SK-N-SH treated with all-trans-retinoic acid at 6 μM for 48 hours (cell line): ENCODE data around the gene MRPS27.

Experiments used
- ATAC-seq: fragments of 200-7000 bp; cut with Tn5 transposase; 3 replicates; pipeline ENCODE4 v1.9.1; 2020; ENCODE audit warnings: mild to moderate bottlenecking, moderate library complexity
- ARNTL ChIP-seq: fragments of 450-650 bp; formaldehyde crosslinking; IDR thresholded peaks from 2 replicates; pipeline ENCODE4 v1.5.0; 2020; ENCODE audit warnings: low read depth, mild to moderate bottlenecking, moderate library complexity, borderline replicate concordance
- ESRRG ChIP-seq: fragments of 250-450 bp; sonication (Bioruptor Pico); IDR thresholded peaks from 2 replicates; pipeline ENCODE4 v1.6.1; 2021; ENCODE audit warnings: mild to moderate bottlenecking
- GLIS3 ChIP-seq: fragments of 250-450 bp; sonication (Bioruptor Pico); IDR thresholded peaks from 2 replicates; pipeline ENCODE4 v1.5.0; 2020; ENCODE audit warnings: mild to moderate bottlenecking, moderate library complexity
- ISL1 ChIP-seq: fragments of 250-450 bp; sonication (Bioruptor Pico); IDR thresholded peaks from 2 replicates; pipeline ENCODE4 v2.1.2; 2022; ENCODE audit warnings: mild to moderate bottlenecking, moderate library complexity
- OSR1 ChIP-seq: fragments of 250-450 bp; sonication (Bioruptor Pico); IDR thresholded peaks from 2 replicates; pipeline ENCODE4 v1.8.0; 2022; ENCODE audit warnings: moderate library complexity, mild to moderate bottlenecking, inconsistent platforms
- PPARA ChIP-seq: fragments of 250-450 bp; sonication (Bioruptor Pico); IDR thresholded peaks from 2 replicates; pipeline ENCODE4 v1.5.0; 2020; ENCODE audit warnings: mild to moderate bottlenecking, borderline replicate concordance
- RARB ChIP-seq: fragments of 250-450 bp; sonication (Bioruptor Pico); IDR thresholded peaks from 2 replicates; pipeline ENCODE4 v1.8.0; 2021; ENCODE audit warnings: mild to moderate bottlenecking, moderate library complexity
- TCF4 ChIP-seq: fragments of 250-450 bp; sonication (Bioruptor Pico); IDR thresholded peaks from 2 replicates; pipeline ENCODE4 v1.8.0; 2021; ENCODE audit warnings: mild to moderate bottlenecking, moderate library complexity, borderline replicate concordance
- TOX ChIP-seq: fragments of 250-450 bp; sonication (Bioruptor Pico); IDR thresholded peaks from 2 replicates; pipeline ENCODE4 v1.8.0; 2021; ENCODE audit warnings: mild to moderate bottlenecking, moderate library complexity, borderline replicate concordance
- ZC3H10 ChIP-seq: fragments of 250-450 bp; sonication (Bioruptor Pico); IDR thresholded peaks from 2 replicates; pipeline ENCODE4 v1.5.1; 2021; ENCODE audit warnings: mild to moderate bottlenecking, moderate library complexity
- ZFP3 ChIP-seq: fragments of 250-450 bp; sonication (Bioruptor Pico); IDR thresholded peaks from 2 replicates; pipeline ENCODE4 v1.5.0; 2020; ENCODE audit warnings: mild to moderate bottlenecking, moderate library complexity
- ZFP30 ChIP-seq: fragments of 450-650 bp; formaldehyde crosslinking; IDR thresholded peaks from 2 replicates; pipeline ENCODE4 v1.5.0; 2022; ENCODE audit warnings: mild to moderate bottlenecking, moderate library complexity
- ZNF565 ChIP-seq: fragments of 450-650 bp; formaldehyde crosslinking; conservative IDR thresholded peaks from 2 replicates; pipeline ENCODE4 v1.5.0; 2020; ENCODE audit warnings: low read depth, mild to moderate bottlenecking, moderate library complexity
- ZNF70 ChIP-seq: fragments of 450-650 bp; formaldehyde crosslinking; IDR thresholded peaks from 2 replicates; pipeline ENCODE4 v1.5.0; 2020; ENCODE audit warnings: mild to moderate bottlenecking, moderate library complexity
- ZNF8 ChIP-seq: fragments of 450-650 bp; formaldehyde crosslinking; IDR thresholded peaks from 2 replicates; pipeline ENCODE4 v1.5.0; 2020; ENCODE audit warnings: mild to moderate bottlenecking, moderate library complexity
- TF ChIP-seq, protein P1 (sequence below): fragments of 250-450 bp; sonication (Bioruptor Pico); IDR thresholded peaks from 2 replicates; pipeline ENCODE4 v1.5.0; 2020; ENCODE audit warnings: mild to moderate bottlenecking, moderate library complexity
- TF ChIP-seq, protein P2 (sequence below): fragments of 250-450 bp; sonication (Bioruptor Pico); IDR thresholded peaks from 2 replicates; pipeline ENCODE4 v1.8.0; 2020; ENCODE audit warnings: mild to moderate bottlenecking, moderate library complexity, borderline replicate concordance
- TF ChIP-seq, protein P3 (sequence below): fragments of 250-450 bp; sonication (Bioruptor Pico); IDR thresholded peaks from 2 replicates; pipeline ENCODE4 v1.8.0; 2021; ENCODE audit warnings: low read depth, mild to moderate bottlenecking, moderate library complexity, borderline replicate concordance

The MRPS27 gene

DNA sequence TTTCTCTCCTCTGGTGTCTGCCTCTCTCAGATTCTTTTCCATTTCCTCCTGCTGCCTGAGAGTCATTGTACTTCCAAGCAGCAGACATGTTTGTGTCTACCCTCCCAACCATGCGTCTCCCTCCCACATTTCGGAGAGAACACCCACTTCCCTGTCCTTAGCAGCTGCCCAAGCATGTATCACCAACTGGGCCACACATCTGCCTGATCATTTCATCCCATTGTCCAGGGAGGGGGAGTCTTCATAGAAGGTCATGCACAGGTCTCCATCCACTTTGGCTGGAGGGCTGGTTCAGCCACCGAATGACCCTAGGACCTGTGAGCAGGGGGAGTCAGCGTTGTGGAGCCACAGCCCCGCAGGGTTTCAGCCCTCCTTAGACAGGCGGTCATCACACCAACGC, 137.4 kb downstream of the MRPS27 start:
- no peak for TF ChIP-seq TOX (CRISPR knock-in tag)
- TF ChIP-seq ESRRG: no peak
- no peak for TF ChIP-seq RARB (CRISPR knock-in tag)
- TF ChIP-seq ZNF70: no peak
- TF ChIP-seq, protein P1, sequence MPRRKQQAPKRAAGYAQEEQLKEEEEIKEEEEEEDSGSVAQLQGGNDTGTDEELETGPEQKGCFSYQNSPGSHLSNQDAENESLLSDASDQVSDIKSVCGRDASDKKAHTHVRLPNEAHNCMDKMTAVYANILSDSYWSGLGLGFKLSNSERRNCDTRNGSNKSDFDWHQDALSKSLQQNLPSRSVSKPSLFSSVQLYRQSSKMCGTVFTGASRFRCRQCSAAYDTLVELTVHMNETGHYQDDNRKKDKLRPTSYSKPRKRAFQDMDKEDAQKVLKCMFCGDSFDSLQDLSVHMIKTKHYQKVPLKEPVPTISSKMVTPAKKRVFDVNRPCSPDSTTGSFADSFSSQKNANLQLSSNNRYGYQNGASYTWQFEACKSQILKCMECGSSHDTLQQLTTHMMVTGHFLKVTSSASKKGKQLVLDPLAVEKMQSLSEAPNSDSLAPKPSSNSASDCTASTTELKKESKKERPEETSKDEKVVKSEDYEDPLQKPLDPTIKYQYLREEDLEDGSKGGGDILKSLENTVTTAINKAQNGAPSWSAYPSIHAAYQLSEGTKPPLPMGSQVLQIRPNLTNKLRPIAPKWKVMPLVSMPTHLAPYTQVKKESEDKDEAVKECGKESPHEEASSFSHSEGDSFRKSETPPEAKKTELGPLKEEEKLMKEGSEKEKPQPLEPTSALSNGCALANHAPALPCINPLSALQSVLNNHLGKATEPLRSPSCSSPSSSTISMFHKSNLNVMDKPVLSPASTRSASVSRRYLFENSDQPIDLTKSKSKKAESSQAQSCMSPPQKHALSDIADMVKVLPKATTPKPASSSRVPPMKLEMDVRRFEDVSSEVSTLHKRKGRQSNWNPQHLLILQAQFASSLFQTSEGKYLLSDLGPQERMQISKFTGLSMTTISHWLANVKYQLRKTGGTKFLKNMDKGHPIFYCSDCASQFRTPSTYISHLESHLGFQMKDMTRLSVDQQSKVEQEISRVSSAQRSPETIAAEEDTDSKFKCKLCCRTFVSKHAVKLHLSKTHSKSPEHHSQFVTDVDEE (CRISPR knock-in tag): no peak
- TF ChIP-seq PPARA (CRISPR knock-in tag): no peak
- no peak for TF ChIP-seq ARNTL (CRISPR knock-in tag)
- no peak for TF ChIP-seq ZNF8
- no peak for TF ChIP-seq ZNF565 (CRISPR knock-in tag)
- TF ChIP-seq GLIS3 (CRISPR knock-in tag): no peak
- TF ChIP-seq TCF4: no peak
- no peak for TF ChIP-seq ISL1
- TF ChIP-seq OSR1: no peak
- TF ChIP-seq ZFP3 (CRISPR knock-in tag): no peak
- TF ChIP-seq, protein P2, sequence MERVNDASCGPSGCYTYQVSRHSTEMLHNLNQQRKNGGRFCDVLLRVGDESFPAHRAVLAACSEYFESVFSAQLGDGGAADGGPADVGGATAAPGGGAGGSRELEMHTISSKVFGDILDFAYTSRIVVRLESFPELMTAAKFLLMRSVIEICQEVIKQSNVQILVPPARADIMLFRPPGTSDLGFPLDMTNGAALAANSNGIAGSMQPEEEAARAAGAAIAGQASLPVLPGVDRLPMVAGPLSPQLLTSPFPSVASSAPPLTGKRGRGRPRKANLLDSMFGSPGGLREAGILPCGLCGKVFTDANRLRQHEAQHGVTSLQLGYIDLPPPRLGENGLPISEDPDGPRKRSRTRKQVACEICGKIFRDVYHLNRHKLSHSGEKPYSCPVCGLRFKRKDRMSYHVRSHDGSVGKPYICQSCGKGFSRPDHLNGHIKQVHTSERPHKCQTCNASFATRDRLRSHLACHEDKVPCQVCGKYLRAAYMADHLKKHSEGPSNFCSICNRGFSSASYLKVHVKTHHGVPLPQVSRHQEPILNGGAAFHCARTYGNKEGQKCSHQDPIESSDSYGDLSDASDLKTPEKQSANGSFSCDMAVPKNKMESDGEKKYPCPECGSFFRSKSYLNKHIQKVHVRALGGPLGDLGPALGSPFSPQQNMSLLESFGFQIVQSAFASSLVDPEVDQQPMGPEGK (CRISPR knock-in tag): no peak
- ATAC-seq: no peak

DNA sequence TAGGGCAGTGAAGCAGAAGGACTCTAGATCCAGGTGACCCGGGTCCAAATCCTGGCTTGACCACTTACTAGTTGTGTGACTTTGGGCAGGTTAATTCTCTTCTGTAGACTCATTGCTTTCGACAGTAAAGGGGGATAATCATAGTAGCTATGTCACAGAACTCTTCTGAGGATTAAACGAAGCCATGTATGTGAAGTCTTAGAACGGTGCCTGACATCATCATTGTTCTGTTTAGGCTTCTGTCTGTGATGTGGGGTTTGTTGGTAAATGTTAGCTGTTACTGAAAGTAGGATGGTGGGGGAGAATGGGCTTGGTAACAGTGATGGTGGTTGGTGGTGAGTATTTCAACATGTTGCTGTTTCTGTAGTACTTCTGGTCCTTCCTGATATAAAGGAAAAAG, 139.1 kb downstream of the MRPS27 start:
- no peak for TF ChIP-seq TOX (CRISPR knock-in tag)
- TF ChIP-seq, protein P3, sequence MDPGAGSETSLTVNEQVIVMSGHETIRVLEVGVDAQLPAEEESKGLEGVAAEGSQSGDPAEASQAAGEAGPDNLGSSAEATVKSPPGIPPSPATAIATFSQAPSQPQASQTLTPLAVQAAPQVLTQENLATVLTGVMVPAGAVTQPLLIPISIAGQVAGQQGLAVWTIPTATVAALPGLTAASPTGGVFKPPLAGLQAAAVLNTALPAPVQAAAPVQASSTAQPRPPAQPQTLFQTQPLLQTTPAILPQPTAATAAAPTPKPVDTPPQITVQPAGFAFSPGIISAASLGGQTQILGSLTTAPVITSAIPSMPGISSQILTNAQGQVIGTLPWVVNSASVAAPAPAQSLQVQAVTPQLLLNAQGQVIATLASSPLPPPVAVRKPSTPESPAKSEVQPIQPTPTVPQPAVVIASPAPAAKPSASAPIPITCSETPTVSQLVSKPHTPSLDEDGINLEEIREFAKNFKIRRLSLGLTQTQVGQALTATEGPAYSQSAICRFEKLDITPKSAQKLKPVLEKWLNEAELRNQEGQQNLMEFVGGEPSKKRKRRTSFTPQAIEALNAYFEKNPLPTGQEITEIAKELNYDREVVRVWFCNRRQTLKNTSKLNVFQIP (CRISPR knock-in tag): no peak
- TF ChIP-seq ZFP30: no peak
- no peak for TF ChIP-seq ISL1
- TF ChIP-seq OSR1: no peak
- TF ChIP-seq ZC3H10: no peak
- no peak for TF ChIP-seq RARB (CRISPR knock-in tag)
- no peak for TF ChIP-seq ZNF8
- TF ChIP-seq, all 23 proteins: peak for 0

DNA sequence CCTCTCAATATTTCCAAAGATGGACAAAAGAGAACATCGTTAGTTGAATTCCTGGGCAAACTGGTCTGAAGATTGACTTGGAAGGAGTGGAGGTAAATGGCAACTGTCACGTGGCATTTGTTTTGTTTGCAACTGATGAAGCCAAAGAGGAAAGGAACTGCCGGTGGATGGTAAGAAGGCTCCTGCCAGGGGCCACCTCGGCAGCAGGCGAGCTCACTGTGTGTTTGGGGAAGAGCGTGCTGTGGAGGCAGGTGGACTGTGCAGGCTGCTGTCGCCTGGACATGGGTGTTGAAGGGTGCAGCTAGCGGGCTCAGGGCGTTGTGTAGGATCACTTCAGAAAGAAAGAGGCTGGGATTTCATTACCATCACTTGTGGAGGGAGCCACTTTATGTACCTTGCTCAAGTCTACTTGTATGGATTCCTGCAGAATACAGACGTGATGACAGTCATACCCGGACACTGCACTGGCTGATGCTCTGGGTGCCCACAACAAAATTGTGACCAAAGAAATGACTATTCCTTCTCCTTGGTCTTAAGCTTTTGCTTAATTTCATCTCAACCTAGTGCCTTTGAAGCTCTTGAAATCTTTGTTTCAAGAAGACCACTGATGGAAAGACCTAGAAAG, 140.1 kb downstream of the MRPS27 start:
- TF ChIP-seq OSR1 (no peak), ZNF70 (no peak), TOX (CRISPR knock-in tag) (no peak), ZFP30 (no peak)
- peak; percentile 4 for ATAC-seq

More for the DNA sequence above, 139.1 kb downstream of the MRPS27 start:
- ATAC-seq: no peak

DNA sequence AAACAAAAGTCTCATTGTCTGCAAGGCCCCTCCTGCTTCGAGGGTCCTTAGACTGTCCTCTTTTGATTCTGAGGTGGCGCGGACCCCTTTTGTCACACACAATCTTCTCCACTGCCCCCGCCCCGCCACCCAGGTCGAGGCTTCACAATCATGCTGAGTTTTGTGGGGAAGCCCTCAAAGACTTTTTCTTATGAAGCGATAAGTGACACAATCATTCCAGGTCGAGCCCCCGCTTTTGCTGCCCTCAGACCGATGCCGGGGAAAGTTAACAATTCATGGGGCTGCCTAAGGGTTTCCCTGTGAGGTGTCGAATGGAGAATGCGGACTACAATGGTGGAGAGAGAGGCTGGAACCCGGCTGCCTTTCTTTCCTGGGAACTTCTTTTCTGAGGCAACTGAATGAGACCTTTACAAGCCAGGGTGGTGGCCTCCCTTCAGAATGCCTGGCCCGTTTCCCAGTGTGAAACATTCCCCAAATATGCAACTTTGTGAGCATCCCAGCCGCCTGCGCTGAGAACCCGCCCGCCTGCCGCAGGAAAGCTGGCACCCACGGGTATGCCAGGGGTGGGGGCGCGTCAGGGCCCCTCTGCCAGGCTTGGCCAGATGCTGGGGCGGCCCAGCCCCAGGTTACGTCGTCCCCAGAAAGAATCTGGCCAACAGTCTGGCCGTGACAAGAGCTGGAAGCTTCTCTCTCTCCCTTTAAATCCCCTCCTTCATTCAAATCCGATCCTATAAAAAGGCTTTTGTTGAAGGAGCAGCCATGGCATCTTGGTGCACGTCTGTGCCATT, 140.8 kb downstream of the MRPS27 start:
- 0 out of 2 replicates have a peak, but pooled peaks have one; percentile 52 for TF ChIP-seq ZFP3 (CRISPR knock-in tag)
- TF ChIP-seq, protein P2 (CRISPR knock-in tag): peak; percentile 88; the same call in 1 of the 2 replicates
- no peak for TF ChIP-seq TCF4

More for the DNA sequence above, 140.8 kb downstream of the MRPS27 start:
- peak; percentile 82 for ATAC-seq
